ENCODE measurements around the gene PRKG1. TPM values are rescaled to one million over a fixed set of nuclear protein-coding genes. Genes with fewer than 3 reads are reported as not detected.

PRKG1 gene
- polyA plus RNA-seq, 1 donor (not counting 4 experiments of a cell fraction or from before 2014, with no cell fraction given) = 0.24 TPM

GRCh38 chr10:51659344-51659743 is 585.1 kb downstream of the PRKG1 start:
- H3K79me2 ChIP-seq (ENCODE audit: control insufficient read depth, insufficient read depth, low read length) = no peaks in the 10 kb centered on the region
- no peak overlapping the region for H3K9ac ChIP-seq (ENCODE audit: control insufficient read depth, extremely low read depth, insufficient read depth, low read length)
- H3K27ac ChIP-seq (ENCODE audit: control insufficient read depth, insufficient read depth, low read length) = no peak overlapping the region
- no peaks in the 10 kb centered on the region for H3K9me3 ChIP-seq (ENCODE audit: control insufficient read depth, low read depth, low read length)
- no peak for TF ChIP-seq CTCF (optimal IDR thresholded peaks at IDR 0.05 in 1 of 3, IDR thresholded peaks at IDR 0.05 in 1 of 3, conservative IDR thresholded peaks at IDR 0.05 in 1 of 3; ENCODE audit: extremely low read depth in 1 of 3, insufficient read depth in 2 of 3, low read length in 3 of 3)
- TF ChIP-seq EZH2 (IDR thresholded peaks at IDR 0.05; ENCODE audit: low read length) = no peak
- H4K20me1 ChIP-seq (ENCODE audit: control insufficient read depth, extremely low read depth, insufficient read depth, low read length) = no peaks in the 10 kb centered on the region
- H3K9me1 ChIP-seq (ENCODE audit: control insufficient read depth, extremely low read depth, insufficient read depth, low read length) = no peaks in the 10 kb centered on the region
- FAIRE-seq (no peak), DNase-seq (ENCODE audit: low read depth, low spot score) (no peak)
- H3K4me3 ChIP-seq (ENCODE audit: control insufficient read depth in 2 of 3, extremely low read depth in 1 of 3, insufficient read depth in 2 of 3, low read depth in 1 of 3, low read length in 3 of 3) = no peak overlapping the region
- no peaks in the 10 kb centered on the region for H3K4me1 ChIP-seq (ENCODE audit: control insufficient read depth, extremely low read depth, insufficient read depth, low read length)
- dilution Hi-C loops (cut with MboI; ENCODE audit: extremely low pct_ligation_motif_present, low sequenced_read_pairs) = no loop called here
- no peak overlapping the region for H2AFZ ChIP-seq (ENCODE audit: control insufficient read depth, low read length)
- H3K36me3 ChIP-seq (ENCODE audit: control insufficient read depth in 2 of 2, extremely low read depth in 1 of 2, insufficient read depth in 2 of 2, low read length in 2 of 2) = no peaks in the 10 kb centered on the region
- H3K4me2 ChIP-seq (ENCODE audit: control insufficient read depth, extremely low read depth, insufficient read depth, low read depth, low read length) = no peak overlapping the region
- H3K27me3 ChIP-seq (ENCODE audit: control insufficient read depth, extremely low read depth, insufficient read depth, low read length) = no peaks in the 10 kb centered on the region

- no peak for DNase-seq (ENCODE audit: low read depth, low spot score)
- Histone ChIP-seq H3K79me2 (ENCODE audit: control insufficient read depth, insufficient read depth, low read length) (no peaks in the 10 kb centered on the region), H3K9me1 (ENCODE audit: control insufficient read depth, extremely low read depth, insufficient read depth, low read length) (no peaks in the 10 kb centered on the region), H4K20me1 (ENCODE audit: control insufficient read depth, extremely low read depth, insufficient read depth, low read length) (no peaks in the 10 kb centered on the region), H3K4me1 (ENCODE audit: control insufficient read depth, extremely low read depth, insufficient read depth, low read length) (no peaks in the 10 kb centered on the region), H3K27ac (ENCODE audit: control insufficient read depth, insufficient read depth, low read length) (no peak overlapping the region), H3K36me3 (ENCODE audit: control insufficient read depth in 2 of 2, extremely low read depth in 1 of 2, insufficient read depth in 2 of 2, low read length in 2 of 2) (no peaks in the 10 kb centered on the region), H3K9me3 (ENCODE audit: control insufficient read depth, low read depth, low read length) (no peaks in the 10 kb centered on the region), H3K4me2 (ENCODE audit: control insufficient read depth, extremely low read depth, insufficient read depth, low read depth, low read length) (no peak overlapping the region), H3K9ac (ENCODE audit: control insufficient read depth, extremely low read depth, insufficient read depth, low read length) (no peak overlapping the region), H2AFZ (ENCODE audit: control insufficient read depth, low read length) (no peak overlapping the region), H3K4me3 (ENCODE audit: control insufficient read depth in 2 of 3, extremely low read depth in 1 of 3, insufficient read depth in 2 of 3, low read depth in 1 of 3, low read length in 3 of 3) (no peak overlapping the region), H3K27me3 (ENCODE audit: control insufficient read depth, extremely low read depth, insufficient read depth, low read length) (no peaks in the 10 kb centered on the region)
- FAIRE-seq = no peak
- dilution Hi-C loops (cut with MboI; ENCODE audit: extremely low pct_ligation_motif_present, low sequenced_read_pairs) = no loop called here
- TF ChIP-seq CTCF (optimal IDR thresholded peaks at IDR 0.05 in 1 of 3, IDR thresholded peaks at IDR 0.05 in 1 of 3, conservative IDR thresholded peaks at IDR 0.05 in 1 of 3; ENCODE audit: extremely low read depth in 1 of 3, insufficient read depth in 2 of 3, low read length in 3 of 3) = no peak
- TF ChIP-seq EZH2 (IDR thresholded peaks at IDR 0.05; ENCODE audit: low read length) = no peak
These were observed 588.8 kb downstream of the PRKG1 start for GRCh38 chr10:51663086-51663485.

Measured in keratinocyte (primary cell).